Smooth muscle cell (in vitro differentiated cells): ENCODE results near the gene TSPAN11. TPM values are rescaled to one million over a fixed set of nuclear protein-coding genes. Genes with fewer than 3 reads are reported as not detected.

Experiments
- DNase-seq: peaks from one replicate; lab custom pipeline; 2025; ENCODE audit not compliant: unreplicated experiment; lab: John Stamatoyannopoulos, UW
- H2AFZ ChIP-seq: fragments of 200-600 bp; sonication (generic); 2 replicates; pipeline ENCODE4 v1.6.0; 2016; ENCODE audit warnings: antibody characterized with exemption, low read depth, mild to moderate bottlenecking
- H3F3A ChIP-seq: fragments of 200-600 bp; sonication (generic); 2 replicates; pipeline ENCODE4 v1.6.0; 2017; ENCODE audit warnings: antibody characterized with exemption, low read depth
- H3K27ac ChIP-seq: fragments of 200-600 bp; sonication (generic); 2 replicates; pipeline ENCODE4 v1.5.1; 2016; ENCODE audit warnings: low read depth, mild to moderate bottlenecking
- H3K27me3 ChIP-seq: fragments of 200-600 bp; sonication (generic); 2 replicates; pipeline ENCODE4 v1.6.1; 2016; ENCODE audit warnings: low read depth, mild to moderate bottlenecking
- H3K36me3 ChIP-seq: fragments of 200-600 bp; sonication (generic); 2 replicates; pipeline ENCODE4 v1.5.1; 2016; ENCODE audit warnings: low read depth
- H3K4me1 ChIP-seq: fragments of 200-600 bp; sonication (generic); 2 replicates; pipeline ENCODE4 v1.5.1; 2016; ENCODE audit warnings: low read depth
- H3K4me2 ChIP-seq: fragments of 200-600 bp; sonication (generic); 2 replicates; pipeline ENCODE4 v1.6.0; 2016; ENCODE audit warnings: mild to moderate bottlenecking
- H3K4me3 ChIP-seq: fragments of 200-600 bp; sonication (generic); 2 replicates; pipeline ENCODE4 v1.5.1; 2016; ENCODE audit warnings: mild to moderate bottlenecking
- H3K79me2 ChIP-seq: fragments of 200-600 bp; sonication (generic); 2 replicates; pipeline ENCODE4 v1.6.0; 2016; ENCODE audit warnings: low read depth, mild to moderate bottlenecking
- H3K9ac ChIP-seq: fragments of 200-600 bp; sonication (generic); 2 replicates; pipeline ENCODE4 v1.6.0; 2016; ENCODE audit warnings: low read depth
- H3K9me3 ChIP-seq: fragments of 200-600 bp; sonication (generic); replicated peaks from 2 replicates; pipeline ENCODE4 v1.5.1; 2016; ENCODE audit warnings: low read depth
- H4K20me1 ChIP-seq: fragments of 200-600 bp; sonication (generic); 2 replicates; pipeline ENCODE4 v1.6.0; 2016; ENCODE audit warnings: low read depth
- WGBS: methylation state at CpG from one replicate; pipeline ENCODE4 v1.1.7; 2016; ENCODE audit warnings: low lambda C conversion rate; 5-methylcytosine and 5-hydroxymethylcytosine counted together
- polyA plus RNA-seq: library from polyadenylated mRNA; unstranded; fragments of >200 nt; fragmentation: Nextera tagmentation; extraction: Ambion mirVana; gene quantifications from 2 replicates; pipeline ENCODE4 v1.2.1, GENCODE V29; 2016
- total RNA-seq: library from RNA; depleted of rRNA; stranded (reverse); fragments of >200 nt; gene quantifications from 2 replicates; pipeline ENCODE4 v1.2.3, GENCODE V29; 2014
- TF ChIP-seq, protein P1 (sequence below): fragments of 200-600 bp; sonication (generic); IDR thresholded peaks from 2 replicates; pipeline ENCODE4 v1.5.1; 2017; ENCODE audit warnings: borderline replicate concordance, mild to moderate bottlenecking, antibody characterized with exemption; ENCODE audit not compliant: insufficient read depth, poor library complexity, severe bottlenecking

TSPAN11 gene
- total and polyA plus RNA-seq, 2 experiments from 2014 or later: 2.8 to 3.0 TPM

DNA sequence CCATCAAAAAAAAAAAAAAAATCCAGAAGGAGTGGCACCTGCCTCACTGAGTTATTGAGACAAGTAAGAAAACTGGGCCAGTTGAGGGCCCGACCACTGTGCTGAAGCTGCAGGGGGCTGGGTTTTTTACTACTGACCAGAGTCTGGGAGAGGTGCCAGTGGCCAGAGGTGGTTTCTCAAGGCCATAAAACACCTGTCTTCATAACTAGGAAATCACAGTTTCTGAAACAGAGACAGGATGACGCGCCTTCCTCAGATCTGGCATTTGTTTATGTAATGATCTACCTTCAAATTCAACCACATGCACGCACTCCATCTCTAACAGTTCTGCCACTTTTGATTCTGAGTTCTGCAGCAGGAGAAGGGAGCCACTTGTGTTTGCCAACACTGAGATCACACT, 12.7 kb downstream of the TSPAN11 start:
- no peaks in the 10 kb centered on the region for H3K9me3 ChIP-seq
- no peaks in the 10 kb centered on the region for H4K20me1 ChIP-seq
- H2AFZ ChIP-seq: no peak overlapping the region
- no peak overlapping the region for H3K4me3 ChIP-seq
- no peak overlapping the region for H3K27ac ChIP-seq
- H3F3A ChIP-seq: no peaks in the 10 kb centered on the region
- peaks cover 4% of the 10 kb centered on the region for H3K27me3 ChIP-seq
- no peaks in the 10 kb centered on the region for H3K36me3 ChIP-seq
- no peaks in the 10 kb centered on the region for H3K79me2 ChIP-seq
- peaks cover 6% of the 10 kb centered on the region for H3K4me1 ChIP-seq
- TF ChIP-seq, protein P1, sequence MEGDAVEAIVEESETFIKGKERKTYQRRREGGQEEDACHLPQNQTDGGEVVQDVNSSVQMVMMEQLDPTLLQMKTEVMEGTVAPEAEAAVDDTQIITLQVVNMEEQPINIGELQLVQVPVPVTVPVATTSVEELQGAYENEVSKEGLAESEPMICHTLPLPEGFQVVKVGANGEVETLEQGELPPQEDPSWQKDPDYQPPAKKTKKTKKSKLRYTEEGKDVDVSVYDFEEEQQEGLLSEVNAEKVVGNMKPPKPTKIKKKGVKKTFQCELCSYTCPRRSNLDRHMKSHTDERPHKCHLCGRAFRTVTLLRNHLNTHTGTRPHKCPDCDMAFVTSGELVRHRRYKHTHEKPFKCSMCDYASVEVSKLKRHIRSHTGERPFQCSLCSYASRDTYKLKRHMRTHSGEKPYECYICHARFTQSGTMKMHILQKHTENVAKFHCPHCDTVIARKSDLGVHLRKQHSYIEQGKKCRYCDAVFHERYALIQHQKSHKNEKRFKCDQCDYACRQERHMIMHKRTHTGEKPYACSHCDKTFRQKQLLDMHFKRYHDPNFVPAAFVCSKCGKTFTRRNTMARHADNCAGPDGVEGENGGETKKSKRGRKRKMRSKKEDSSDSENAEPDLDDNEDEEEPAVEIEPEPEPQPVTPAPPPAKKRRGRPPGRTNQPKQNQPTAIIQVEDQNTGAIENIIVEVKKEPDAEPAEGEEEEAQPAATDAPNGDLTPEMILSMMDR: no peak
- DNase-seq: no peak
- WGBS: over 99% methylated on average over 4 of the region's 4 CpGs
- no peak overlapping the region for H3K9ac ChIP-seq
- H3K4me2 ChIP-seq: no peak overlapping the region

DNA sequence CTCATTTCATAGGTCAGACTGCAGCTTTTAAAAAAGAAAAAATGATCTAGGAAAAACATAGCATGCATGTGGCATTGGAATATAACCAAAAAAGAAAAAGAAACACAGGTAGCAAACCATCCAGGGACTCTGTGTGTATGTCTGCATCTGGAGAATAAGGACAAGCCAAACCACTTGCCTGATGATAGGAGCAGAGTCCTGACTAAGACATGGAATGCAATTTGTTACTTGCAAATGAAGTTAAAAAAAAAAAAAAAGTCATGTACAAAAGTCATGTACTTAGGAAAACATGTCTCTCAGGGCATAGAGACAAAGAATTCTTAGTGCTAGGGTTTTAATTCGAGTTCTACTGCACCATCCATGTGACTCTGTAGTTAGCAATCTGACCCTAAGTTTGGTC, 15.9 kb downstream of the TSPAN11 start:
- no peak for DNase-seq
- WGBS: 71% methylated on average over 1 of the region's 1 CpG
- TF ChIP-seq, protein P1: no peak
- Histone ChIP-seq H3F3A (no peaks in the 10 kb centered on the region), H3K9me3 (no peaks in the 10 kb centered on the region), H3K4me1 (no peaks in the 10 kb centered on the region), H3K27me3 (peaks cover 4% of the 10 kb centered on the region), H3K36me3 (no peaks in the 10 kb centered on the region), H2AFZ (no peak overlapping the region), H3K4me2 (no peak overlapping the region), H3K27ac (no peak overlapping the region), H3K79me2 (no peaks in the 10 kb centered on the region), H3K4me3 (no peak overlapping the region), H3K9ac (no peak overlapping the region), H4K20me1 (no peaks in the 10 kb centered on the region)

DNA sequence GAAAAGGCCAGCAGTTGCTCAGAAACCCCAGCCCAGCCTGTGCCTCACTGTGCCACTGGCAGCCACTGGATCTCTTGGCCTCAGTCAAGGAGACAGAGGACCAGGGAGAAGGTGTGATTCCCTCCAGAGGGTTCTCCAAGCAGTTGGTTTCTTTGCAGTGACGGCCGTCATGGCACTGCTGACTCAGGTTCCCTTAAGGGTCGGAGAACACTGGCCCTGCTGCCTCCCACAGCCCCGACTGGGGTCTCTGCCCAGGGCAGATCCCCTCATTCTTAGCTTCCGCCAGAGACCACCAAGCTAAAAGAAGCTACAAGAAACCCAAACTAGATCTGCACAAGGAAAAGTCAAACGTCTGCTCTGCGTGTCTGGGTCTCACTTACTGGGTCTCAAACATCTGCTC, 16.4 kb downstream of the TSPAN11 start:
- Histone ChIP-seq H2AFZ (no peak overlapping the region), H3K27ac (no peak overlapping the region), H3K4me1 (no peaks in the 10 kb centered on the region), H3K27me3 (peaks cover under 1% of the 10 kb centered on the region), H3K9ac (no peak overlapping the region), H3F3A (no peaks in the 10 kb centered on the region), H3K4me2 (no peak overlapping the region), H3K9me3 (no peaks in the 10 kb centered on the region), H3K4me3 (no peak overlapping the region), H4K20me1 (no peaks in the 10 kb centered on the region), H3K36me3 (no peaks in the 10 kb centered on the region), H3K79me2 (no peaks in the 10 kb centered on the region)
- TF ChIP-seq, protein P1: no peak
- WGBS: 87% methylated on average over 7 of the region's 7 CpGs
- DNase-seq: no peak

DNA sequence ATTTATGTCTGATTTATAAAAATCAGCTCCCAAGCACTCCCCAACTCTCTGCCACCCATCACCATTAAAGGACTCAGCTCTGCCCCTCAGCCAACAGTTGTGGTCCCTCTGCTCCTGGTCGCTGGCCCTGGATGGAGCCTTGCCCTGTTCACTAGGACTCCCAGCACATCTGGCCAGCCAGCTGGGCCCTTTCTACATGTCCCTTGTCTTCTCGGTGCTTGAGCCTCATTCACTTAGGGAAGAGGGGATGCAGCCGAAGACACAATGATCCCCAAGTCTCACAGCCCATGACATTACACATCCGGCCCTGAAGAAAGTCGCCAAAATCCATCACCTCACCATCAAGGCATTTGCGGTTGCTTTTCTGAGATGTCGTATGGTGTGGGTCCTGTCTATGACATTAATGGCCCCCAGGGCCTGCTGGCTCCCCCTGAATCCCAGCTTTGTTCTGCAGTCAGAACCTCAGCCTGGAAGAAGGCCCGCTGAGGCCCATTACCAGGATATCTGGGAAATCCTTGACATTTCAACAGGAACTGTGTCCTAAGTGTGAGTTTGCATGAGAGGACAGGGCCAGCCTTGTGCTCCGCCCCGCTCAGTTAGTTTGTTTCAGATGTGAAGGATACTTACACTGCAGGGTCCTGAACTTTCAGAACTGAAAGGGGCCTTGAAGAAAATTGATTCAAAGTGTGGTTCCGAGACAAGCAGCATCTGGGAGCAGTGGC, 19.1 kb downstream of the TSPAN11 start:
- H2AFZ ChIP-seq: no peak overlapping the region
- no peak overlapping the region for H3K4me2 ChIP-seq
- H3K9me3 ChIP-seq: no peaks in the 10 kb centered on the region
- no peak overlapping the region for H3K27ac ChIP-seq
- no peaks in the 10 kb centered on the region for H3K4me1 ChIP-seq
- 92% methylated on average over 11 of the region's 11 CpGs for WGBS
- H3K27me3 ChIP-seq: no peaks in the 10 kb centered on the region
- no peak overlapping the region for H3K9ac ChIP-seq
- DNase-seq: no peak
- no peaks in the 10 kb centered on the region for H4K20me1 ChIP-seq
- H3K4me3 ChIP-seq: no peak overlapping the region
- H3K79me2 ChIP-seq: no peaks in the 10 kb centered on the region
- TF ChIP-seq, protein P1: no peak
- H3K36me3 ChIP-seq: no peaks in the 10 kb centered on the region
- no peaks in the 10 kb centered on the region for H3F3A ChIP-seq
